G401 (cell line): Measurements from ENCODE around the gene BPHL. TPM values are rescaled to one million over a fixed set of nuclear protein-coding genes. Genes with fewer than 3 reads are reported as not detected.
"Not testable (repeated sequence)": the region's sequence is repeated elsewhere in the genome, so short reads cannot be mapped to it uniquely, and the experiment has no call there.

Experiments used
- DNase-seq: peaks from one replicate; pipeline ENCODE4 v3.0.0-alpha.2; 2015; ENCODE audit warnings: low spot score
- in situ Hi-C: cut with HindIII; loops from 2 replicates; pipeline ENCODE4 v1.10.0; 2016; ENCODE audit warnings: low sequenced_read_pairs, mixed read lengths
- total RNA-seq: library from RNA; depleted of rRNA; stranded (reverse); fragments of >200 nt; shearing (Covaris generic); gene quantifications from 2 replicates; pipeline ENCODE4 v1.2.3, GENCODE V29; 2014

BPHL gene
- total RNA-seq, 1 experiment from 2014 or later: 47.0 TPM

GRCh38 chr6:3117912-3118352, 579 bp upstream of the BPHL start:
- in situ Hi-C loops: no loop called here
- DNase-seq: no peak

GRCh38 chr6:3119040-3119723, 671 bp downstream of the BPHL start:
- DNase-seq: peak; percentile 56
- in situ Hi-C loops: no loop called here

GRCh38 chr6:3120765-3121089, 2.2 kb downstream of the BPHL start:
- in situ Hi-C loops: no loop called here
- no peak for DNase-seq

- in situ Hi-C loops: no loop called here
- DNase-seq: no peak
Measured at GRCh38 chr6:3122823-3123182, 4.3 kb downstream of the BPHL start.

GRCh38 chr6:3124667-3125066, 6.2 kb downstream of the BPHL start:
- in situ Hi-C loops: no loop called here
- DNase-seq: no peak

GRCh38 chr6:3125815-3126214, 7.3 kb downstream of the BPHL start:
- no peak for DNase-seq
- in situ Hi-C loops: no loop called here

- DNase-seq: no peak
- in situ Hi-C loops: no loop called here
Measured at GRCh38 chr6:3128356-3129108, 10.0 kb downstream of the BPHL start.

- in situ Hi-C loops: no loop called here
- no peak for DNase-seq
Measured at GRCh38 chr6:3131695-3132094, 13.2 kb downstream of the BPHL start.

- in situ Hi-C loops: no loop called here
- DNase-seq: no peak
Measured at GRCh38 chr6:3133515-3133914, 15.0 kb downstream of the BPHL start.

GRCh38 chr6:3135668-3136291, 17.3 kb downstream of the BPHL start:
- in situ Hi-C loops: no loop called here
- no peak for DNase-seq

- in situ Hi-C loops: no loop called here
- no peak for DNase-seq
Measured at GRCh38 chr6:3136292-3137011, 17.9 kb downstream of the BPHL start.

- in situ Hi-C loops: no loop called here
- no peak for DNase-seq
Measured at GRCh38 chr6:3137057-3137777, 18.7 kb downstream of the BPHL start.

- in situ Hi-C loops: not testable (repeated sequence)
Measured at GRCh38 chr6:3137873-3138272, 19.4 kb downstream of the BPHL start.

GRCh38 chr6:3138341-3138740, 19.8 kb downstream of the BPHL start:
- DNase-seq: no peak
- in situ Hi-C loops: no loop called here

More at GRCh38 chr6:3137873-3138272, 19.4 kb downstream of the BPHL start:
- DNase-seq: not testable (repeated sequence)

- in situ Hi-C loops: no loop called here
- no peak for DNase-seq
Measured at GRCh38 chr6:3139090-3139903, 20.8 kb downstream of the BPHL start.

- in situ Hi-C loops: no loop called here
Measured at GRCh38 chr6:3140201-3140600, 21.7 kb downstream of the BPHL start.

GRCh38 chr6:3142536-3142935, 24.0 kb downstream of the BPHL start:
- in situ Hi-C loops: no loop called here

More at GRCh38 chr6:3140201-3140600, 21.7 kb downstream of the BPHL start:
- DNase-seq: no peak

GRCh38 chr6:3143158-3143557, 24.6 kb downstream of the BPHL start:
- DNase-seq: no peak
- in situ Hi-C loops: no loop called here

More at GRCh38 chr6:3142536-3142935, 24.0 kb downstream of the BPHL start:
- DNase-seq: no peak
